ENCODE measurements around the gene ZNF883.
"Not testable (repeated sequence)": the region's sequence is repeated elsewhere in the genome, so short reads cannot be mapped to it uniquely, and the experiment has no call there.

The ZNF883 gene

DNA sequence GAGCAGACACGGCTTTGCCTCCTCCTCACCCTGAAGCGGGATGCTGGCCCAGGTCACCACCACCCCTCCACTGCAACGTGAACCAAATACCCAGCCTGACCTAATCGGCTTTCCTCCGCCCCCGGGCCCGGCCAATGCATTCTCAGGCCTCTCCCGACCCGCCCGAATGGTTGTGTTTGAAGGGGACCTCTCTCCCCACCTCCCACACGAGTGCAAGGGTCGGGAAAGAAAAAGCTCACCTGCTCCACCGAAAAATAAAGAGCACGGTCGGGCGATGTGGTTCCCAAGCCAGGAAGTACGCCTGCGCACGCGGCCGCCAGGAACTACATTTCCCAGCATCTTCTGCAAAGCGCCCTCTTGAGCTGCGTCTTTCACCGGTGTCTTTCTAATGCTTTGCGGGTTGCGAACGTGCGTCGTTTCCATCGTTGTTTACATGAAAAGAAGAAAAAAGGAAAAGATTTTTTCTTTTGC is at the start of gene ZNF883:
TSS of gene ZNF883 (minus strand) at position 282 of the 471 bp plus-strand sequence.
- no peak for DNase-seq (ENCODE audit: low read depth)

DNA sequence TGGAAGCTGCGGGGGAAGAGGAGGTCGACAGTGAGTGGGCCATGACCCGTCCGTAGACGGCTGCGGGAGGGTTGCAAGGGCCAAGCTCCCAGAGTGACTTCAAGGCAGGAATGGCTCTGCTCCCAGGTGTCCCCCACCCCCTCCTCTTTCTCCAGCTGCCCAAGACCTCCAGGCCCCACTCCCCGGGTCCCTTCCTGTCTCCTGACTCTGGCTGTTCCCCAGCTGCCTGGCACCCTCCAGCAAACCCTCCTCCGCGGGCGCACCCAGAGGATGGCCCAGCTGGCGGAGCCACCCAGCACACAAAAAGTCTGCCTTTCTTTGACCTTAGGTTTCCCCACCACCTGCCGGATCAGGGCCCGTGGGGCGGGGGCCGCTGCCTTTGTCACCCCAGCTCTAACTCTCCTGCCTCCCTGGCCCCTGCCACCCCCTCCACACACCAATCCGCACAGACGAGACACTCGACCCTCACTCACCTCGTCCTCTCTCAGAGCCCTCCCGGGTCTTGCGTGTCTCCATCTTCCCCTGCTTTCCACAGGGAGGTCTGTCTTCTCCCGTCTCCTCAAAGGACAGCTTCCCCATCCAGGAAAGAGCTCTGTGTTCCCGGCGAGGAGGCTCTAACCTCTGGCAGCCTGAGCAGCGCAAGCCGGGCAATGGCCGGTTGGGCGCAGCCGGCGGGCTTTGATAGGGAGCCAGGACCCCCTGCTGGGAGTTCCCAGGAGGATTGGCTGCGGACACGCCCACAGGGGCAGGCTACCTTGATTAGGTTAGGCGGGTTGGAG is 49.3 kb upstream of the ZNF883 start:
- not testable (repeated sequence) for DNase-seq (ENCODE audit: low read depth)

DNA sequence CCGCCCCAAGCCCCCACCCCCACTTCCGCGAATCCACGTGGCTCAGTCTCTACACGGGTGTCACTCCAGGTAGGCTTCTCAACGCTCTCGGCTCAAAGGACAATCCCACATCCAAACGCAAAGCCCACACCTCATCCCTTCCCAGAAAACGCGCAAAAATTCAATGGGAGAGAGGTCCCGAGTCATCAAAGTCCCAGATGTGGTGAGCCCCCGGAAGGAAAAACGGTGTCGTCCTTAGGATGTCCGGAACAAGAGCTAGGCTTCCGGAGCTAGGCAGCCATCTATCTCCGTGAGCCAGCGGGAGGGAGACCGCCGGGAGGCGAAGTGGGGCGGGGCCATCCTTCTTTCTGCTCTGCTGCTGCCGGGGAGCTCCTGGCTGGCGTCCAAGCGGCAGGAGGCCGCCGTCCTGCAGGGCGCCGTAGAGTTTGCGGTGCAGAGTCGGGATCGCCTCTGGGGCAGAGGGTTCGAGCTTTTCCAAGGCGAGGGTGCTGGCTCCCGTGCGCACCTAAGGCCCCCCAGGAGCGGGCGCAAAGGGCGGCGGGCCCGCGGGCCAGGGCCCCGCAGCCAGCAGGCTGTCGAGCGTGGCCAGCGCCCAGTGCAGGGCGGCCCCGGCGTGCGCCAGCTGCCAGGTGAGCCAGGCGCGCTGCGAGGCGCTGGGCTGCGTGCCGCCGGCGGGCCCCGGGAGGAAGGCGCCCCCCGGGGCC is 47.7 kb upstream of the ZNF883 start:
- DNase-seq (ENCODE audit: low read depth) = peak; percentile 21

DNA sequence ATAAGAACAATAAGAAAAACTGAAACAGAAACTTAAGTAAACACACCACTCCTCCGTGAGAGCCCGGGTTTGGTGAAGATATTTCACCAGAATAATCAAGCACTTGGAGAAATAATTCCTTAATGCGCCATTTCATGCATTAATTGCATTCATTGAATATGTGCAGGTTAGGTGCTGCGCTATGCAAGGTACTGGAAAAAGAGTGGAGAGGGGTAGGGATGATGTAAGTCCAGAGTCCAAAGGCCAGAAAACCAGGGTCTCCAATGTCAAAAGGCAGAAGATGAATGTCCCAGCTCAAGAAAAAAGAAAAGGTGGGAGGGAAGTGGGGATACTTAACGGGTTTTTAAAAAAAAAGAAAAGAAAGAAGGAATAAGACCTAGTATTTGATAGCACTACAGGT is 45.2 kb upstream of the ZNF883 start:
- no peak for DNase-seq (ENCODE audit: low read depth)

DNA sequence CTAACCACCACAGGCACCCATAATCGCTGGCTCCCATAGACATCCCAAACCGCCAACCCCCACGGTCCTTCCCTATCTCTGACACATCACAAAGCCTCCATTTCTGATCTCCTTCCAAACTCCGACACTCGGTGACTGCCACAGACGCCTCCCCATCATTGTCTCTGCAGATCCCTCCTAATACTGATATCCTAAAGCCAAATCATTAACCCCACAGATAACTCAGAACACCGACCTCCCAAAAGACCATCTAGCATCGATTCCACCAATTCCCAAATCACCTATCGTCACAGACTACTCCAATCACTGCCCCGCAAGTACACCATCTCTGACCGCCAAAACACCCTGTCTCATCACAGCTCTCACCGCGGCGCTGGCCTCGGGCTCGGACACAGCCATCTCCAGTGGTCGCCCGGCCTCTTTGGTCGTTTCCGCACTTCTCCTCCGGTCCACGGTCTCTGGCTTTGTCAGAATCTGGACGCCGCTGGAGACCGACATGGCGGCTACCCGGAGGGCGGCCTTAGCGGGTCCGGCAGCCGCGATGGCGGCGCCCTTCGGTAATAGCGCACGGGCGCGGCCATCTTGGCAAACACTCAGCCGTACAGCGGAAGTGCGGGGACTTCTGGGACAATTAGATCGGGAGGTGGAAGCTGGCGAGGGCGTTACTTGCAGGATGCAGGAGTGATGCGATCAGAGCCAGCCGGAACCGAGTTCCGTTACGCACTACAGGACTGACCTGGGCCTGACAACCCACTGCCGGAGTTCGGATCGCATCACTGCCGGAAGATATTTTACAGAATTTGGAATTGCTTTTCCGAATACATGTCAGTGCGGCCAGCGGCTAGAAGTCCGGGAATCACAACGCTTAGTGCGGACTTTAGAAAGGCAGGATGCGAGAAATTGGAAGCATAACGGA is 44.5 kb upstream of the ZNF883 start, which contains the start of gene ZFP37:
TSS of gene ZFP37 (minus strand) at position 534 of the 916 bp plus-strand sequence. CDS start at position 498, 36 bp downstream.
- DNase-seq (ENCODE audit: low read depth) = peak; percentile 57

DNA sequence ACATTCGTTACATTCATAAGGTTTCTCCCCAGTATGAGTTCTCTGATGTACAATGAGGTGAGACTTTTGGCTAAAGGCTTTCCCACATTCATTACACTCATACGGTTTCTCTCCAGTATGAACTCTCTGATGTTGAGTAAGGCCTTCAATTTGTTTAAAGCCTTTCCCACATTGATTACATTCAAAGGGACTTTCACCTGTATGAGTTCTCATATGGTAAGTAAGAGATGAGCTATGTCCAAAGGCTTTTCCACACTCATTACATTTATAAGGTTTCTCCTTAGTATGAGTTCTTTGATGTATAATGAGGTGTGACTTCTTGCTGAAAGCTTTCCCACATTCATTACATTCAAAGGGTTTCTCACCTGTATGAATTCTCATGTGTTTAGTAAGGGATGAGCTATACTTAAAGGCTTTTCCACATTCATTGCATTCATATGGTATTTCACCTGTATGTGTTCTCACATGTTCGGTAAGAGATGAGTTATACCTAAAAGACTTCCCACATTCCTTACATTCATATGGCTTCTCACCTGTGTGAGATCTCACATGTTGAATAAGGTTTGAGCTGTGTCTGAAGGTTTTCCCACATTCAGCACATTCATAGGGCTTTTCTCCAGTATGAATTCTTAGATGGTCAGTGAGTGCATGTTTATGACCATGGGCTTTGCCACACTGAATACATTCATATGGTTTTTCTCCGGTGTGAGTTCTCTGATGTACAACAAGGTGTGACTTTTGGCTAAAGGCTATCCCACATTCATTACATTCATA is 31.1 kb upstream of the ZNF883 start:
- no peak for DNase-seq (ENCODE audit: low read depth)

DNA sequence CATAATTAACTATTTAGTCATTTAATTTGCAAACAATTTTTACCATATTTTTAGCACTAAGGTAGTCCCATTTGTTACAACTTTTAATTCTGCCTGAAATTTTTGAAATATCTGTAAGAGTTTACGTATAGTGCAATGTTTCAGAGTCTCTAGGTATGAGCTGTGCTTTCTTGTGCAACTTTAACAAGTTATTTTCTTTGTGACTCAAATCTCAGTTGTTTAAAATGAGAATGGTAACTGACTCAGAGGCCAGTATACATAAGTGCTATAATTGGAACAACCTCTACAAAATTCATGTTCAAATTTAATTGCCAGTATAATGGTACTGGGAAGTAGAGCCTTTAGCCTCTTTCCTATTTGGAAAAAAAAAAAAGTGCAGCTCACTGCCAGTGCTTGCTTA is 14.2 kb upstream of the ZNF883 start:
- DNase-seq (ENCODE audit: low read depth) = no peak

DNA sequence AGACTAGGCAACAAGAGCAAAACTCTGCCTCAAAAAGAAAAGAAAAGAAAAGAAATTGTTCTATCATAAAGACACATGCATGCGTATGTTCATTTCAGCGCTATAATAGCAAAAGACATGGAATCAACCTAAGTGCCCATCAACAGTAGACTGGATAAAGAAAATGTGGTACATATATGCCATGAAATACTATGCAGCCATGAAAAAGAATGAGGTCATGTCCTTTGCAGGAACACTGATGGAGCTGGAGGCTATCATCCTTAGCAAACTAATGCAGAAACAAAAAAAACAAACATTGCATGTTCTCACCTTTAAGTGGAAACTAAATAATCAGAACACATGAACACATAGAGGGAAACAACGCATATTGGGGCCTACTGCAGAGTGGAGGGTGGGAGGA is 6.3 kb upstream of the ZNF883 start:
- no peak for DNase-seq (ENCODE audit: low read depth)

DNA sequence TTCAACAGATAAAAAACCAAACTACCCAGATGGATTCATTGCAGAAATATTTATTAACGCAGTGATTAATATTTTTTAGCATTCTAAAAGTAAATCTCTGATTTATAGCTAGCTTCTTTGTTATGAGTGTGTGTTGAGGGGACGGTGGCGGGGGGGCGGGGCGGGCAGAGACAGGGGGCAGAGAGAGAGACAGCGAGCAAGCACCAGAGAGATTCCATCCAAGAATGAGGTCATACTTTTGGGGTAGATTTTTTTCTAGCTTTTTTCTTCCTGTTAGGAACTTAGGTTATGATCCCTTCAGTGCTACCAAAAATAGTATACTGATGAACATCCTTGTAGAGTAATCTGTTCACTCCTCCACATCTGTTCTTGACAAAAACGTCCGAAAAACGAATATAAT is 500 bp upstream of the ZNF883 start:
- DNase-seq (ENCODE audit: low read depth) = no peak

DNA sequence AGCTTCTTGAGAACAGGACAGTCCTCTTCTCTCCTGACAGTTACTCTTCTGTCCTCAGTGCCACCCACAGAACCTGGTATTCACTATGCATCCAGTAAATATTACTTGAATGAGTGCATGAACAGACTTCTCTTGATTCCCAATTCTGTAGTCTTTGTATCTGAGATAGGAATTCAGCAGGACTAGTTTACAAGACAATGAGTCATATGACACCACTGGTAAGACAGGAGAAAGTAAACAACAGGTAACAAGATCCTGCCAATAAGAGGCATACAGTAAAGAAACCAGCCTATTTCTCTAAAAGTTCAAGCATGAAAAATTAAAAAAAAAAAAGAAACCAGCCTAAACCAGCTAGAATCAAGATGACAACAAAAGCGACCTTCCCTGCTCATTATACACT is 6.2 kb downstream of the ZNF883 start:
- no peak for DNase-seq (ENCODE audit: low read depth)

DNA sequence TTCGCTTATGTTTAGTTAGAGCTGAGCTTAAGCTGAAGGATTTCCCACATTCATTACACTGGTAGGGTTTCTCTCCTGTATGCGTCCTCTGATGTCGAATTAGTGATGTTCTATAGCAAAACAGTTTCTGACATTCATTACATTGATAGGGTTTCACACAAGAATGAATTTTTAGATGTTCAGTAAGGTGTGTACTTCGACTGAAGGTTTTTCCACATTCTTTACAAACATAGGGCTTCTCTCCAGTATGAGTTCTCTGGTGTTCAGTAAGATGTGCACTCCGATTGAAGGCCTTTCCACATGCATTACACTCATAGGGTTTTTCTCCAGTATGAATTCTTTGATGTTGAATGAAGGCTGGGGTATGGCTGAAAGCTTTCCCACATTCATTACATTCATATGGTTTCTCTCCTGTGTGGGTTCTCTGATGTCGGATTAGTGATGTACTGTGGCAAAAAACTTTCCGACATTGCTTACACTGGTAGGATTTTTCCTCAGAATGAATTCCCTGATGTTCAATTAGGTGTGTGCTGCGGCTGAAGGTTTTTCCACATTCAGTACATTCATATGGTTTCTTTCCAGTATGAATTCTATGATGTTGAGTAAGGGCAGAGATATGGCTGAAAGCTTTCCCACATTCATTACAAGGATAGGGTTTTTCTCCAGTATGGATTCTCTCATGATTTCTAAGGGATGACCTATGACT is 14.6 kb downstream of the ZNF883 start:
- no peak for DNase-seq (ENCODE audit: low read depth)

DNA sequence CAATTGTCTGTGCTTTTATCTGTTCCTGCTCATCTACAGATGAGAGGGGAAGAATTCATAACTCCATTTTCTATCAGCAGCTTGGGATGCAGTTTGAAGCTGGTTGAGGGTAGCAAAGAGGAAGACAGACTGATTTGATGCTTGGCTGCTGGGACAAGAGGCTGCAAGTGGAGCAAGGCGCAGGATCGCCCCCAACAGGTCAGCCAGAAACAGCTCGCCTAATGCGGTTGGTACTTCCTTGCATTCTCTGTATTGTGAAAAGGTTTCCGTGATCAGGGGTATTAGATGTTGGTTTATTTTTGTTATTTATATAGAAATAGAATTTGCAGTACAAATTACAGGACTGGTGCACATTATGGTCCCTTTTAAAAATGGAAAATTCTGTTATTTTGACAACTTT is 40.6 kb downstream of the ZNF883 start:
- DNase-seq (ENCODE audit: low read depth) = no peak

DNA sequence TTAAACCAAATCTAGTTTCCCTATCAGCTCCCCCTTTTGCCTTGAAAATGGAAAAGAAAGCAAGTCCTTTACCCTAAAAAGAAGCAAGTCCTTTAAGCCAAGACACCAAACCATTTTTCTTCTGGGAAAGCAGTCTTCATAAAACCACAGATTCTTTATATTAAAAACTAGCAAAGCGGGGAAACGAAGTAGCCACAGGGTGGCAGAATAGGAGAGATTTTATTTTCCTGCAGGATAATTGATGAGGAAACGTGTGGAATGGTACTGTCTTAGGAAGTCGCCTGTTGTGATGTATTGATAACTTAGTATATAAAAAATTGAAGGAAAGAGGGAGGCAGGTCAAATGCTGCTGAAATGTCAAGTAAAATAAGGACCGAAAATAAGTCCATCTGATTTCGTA is 41.1 kb downstream of the ZNF883 start:
- DNase-seq (ENCODE audit: low read depth) = no peak

DNA sequence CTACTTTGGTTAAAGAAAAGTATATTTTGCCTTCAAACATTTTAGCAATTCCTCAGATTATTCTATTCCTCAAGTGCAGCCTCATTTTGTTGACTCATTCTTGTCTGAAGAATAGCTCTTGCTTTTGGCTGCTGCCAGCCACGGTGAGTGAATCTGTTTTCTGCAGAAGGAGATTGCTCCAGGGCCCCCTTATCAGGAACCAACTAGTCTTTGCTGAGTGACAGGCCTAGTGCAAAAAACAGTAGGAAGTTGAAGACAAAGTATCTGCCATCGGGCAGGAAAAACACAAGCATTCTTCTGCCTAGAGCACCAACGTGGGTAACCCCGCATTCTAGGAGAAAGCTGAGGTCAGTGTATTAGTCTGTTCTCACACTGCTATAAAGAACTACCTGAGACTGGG is 42.3 kb downstream of the ZNF883 start:
- DNase-seq (ENCODE audit: low read depth) = no peak

DNA sequence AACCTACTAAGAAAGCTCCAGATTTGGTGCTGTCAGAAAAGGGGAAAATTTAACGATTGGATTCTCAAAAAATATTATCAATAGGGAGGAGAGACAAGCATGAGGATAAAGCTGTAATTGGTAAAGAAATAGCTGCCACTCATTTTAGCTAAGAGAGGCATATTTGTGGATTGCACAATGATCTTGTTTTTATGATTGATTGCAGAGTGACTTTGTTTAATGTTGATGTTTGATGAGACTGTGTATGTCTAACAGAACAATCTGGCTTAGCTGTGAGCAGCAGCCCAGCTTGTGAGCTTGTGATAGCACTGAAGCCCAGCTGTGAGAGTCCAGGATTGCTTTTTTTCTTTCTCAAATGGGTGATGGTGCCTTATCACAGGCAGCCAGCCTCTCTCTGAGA is 56.4 kb downstream of the ZNF883 start:
- DNase-seq (ENCODE audit: low read depth) = no peak

DNA sequence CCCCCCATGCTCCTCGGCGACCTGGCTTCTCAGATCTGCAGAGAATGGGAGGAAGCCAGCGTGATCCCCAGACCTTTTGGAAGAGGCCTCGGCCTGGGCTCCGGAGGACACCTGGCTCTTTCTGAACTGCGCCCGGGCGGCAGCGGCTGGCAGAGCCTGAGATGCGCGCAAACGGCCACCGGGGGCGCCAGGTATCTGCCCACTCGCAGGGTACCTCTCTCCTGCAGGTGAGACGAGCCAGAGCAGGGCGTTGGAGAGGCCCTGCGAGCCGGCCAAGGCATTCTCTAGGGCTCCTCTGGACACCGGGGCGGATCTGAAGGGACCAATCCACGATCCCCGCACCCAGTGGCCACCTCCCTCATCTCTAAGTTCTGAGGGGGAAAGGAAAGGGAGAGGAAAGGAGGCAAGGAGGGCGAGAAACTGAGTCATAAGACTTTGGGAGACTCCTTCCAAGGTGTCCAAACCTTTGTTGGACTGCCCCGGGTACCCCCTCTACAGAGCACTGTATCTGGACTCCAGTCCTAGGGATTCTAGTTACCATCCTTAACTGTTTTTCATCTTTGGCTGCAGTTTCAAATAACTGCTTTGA is 66.3 kb downstream of the ZNF883 start:
- DNase-seq (ENCODE audit: low read depth) = no peak

DNA sequence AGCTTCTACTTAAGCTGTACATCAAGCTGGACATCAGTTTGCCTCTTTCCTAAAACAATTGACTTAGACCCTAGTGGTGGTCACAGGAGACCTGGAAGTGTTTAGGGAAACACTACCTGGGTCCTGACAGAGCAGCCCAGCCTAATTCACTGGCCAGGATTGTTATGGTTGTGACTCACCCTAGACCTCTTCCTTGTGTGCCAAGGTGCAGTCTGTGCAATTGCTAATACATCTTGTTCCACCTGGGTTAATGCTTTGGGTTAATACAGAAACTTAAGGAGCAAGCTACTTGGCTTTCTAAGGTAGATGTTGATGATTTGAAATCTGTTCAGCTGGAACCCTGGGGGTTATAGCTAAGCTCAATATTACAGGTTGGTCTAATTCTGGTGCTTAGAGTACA is 72.6 kb downstream of the ZNF883 start:
- DNase-seq (ENCODE audit: low read depth) = no peak

DNA sequence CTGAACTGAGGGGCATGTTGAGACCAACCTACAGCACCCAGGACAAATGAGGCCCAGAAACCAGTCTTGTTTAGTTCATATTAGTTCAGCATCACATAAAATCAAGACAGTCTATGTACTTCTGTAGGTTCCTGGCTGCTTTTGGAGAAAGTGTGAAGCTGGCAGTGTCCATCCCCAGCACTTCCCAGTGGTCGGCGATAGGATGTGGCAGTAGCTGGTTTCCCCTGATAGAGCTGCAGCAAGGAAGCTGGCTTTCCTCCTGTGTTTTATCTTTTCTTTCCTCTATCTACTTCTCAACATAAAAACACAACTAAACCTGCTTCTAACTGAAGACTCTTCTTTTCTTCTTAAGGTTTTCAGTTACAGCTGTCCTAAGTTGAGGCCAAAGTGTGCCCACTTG is 78.3 kb downstream of the ZNF883 start:
- DNase-seq (ENCODE audit: low read depth) = no peak

DNA sequence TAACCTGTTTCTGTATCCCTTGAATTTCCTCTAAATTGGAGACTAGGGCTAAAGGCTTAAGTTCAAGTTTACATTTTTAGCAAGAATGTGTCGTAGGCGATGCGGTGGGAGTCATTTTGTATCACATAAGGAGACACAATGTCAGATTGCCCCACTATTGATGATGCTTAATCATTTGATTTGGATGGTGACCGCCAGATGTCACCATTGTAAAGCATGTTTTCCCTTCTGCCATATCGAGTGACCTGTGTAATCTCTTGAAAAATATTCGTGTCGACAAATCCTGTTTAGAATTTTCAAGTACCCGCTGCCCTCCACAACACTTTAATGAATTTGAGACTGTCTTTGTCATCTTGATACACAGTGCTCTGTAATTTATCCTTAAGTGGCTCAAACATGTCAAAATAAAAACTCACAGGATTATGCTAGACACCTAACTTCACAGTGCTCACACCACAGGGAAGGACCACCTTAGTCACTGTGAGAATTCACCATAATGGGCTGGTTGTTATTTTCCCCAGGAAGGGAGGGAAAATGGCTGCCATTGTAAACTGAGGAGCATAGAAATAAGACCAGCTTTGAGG is 86.8 kb downstream of the ZNF883 start:
- DNase-seq (ENCODE audit: low read depth) = no peak

DNA sequence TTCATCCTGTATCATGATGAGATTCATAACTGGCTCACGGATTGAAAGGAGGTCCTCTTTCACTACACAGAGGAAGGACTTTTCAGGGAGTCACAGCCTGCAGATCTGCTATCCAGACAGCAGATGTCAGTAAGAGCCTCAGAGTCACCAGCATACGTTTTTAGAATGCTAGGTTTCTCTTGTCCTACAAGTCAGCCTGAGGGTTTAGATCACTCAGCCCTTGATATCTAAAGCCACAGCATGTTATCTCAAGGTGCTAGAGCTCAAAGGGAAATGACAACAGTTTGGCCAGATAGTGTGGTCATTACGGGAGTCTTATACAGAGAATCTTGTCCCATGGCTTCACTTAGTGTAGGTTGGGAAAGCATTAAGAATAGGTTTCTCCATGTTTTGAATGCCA is 90.4 kb downstream of the ZNF883 start:
- DNase-seq (ENCODE audit: low read depth) = no peak
